Heart left ventricle (tissue), 13 donors: Measurements from ENCODE around the gene CREB3L1.

ENCODE experiments used
- POLR2A ChIP-seq, 2 donors: fragments of 450-650 bp; IDR thresholded peaks; one replicate each; pipeline ENCODE4 v1.6.1; 2017; ENCODE audit warnings: antibody characterized with exemption in 2 of 2, mild to moderate bottlenecking in 2 of 2, moderate library complexity in 2 of 2
- TF ChIP-seq, protein P1 (sequence below), 12 donors: fragments of 200-600 bp; sonication (generic) in 4 of 12; IDR thresholded peaks; one replicate each; pipeline versions ENCODE4 v1.5.0 to v1.8.0; 2018 to 2022; ENCODE audit warnings: antibody characterized with exemption in 12 of 12, mild to moderate bottlenecking in 5 of 12
- donor health status: ischemic (EF 13 %, LVEDD 7.1; RV severe dilation, severe dysfunction).
- donor health status: DM: no; HTN: yes; CAD: no.
- donor health status: DM: no; HTN: no; CAD: no.
- donor health status: ischemic (EF 25% LVEDD 6.9; RV normal size, moderate dysfunction).
- donor health status: ischemic (EF 25% LVEDD 5.7; RV mildly dilated, moderate dysfunction).
- donor health status: ischemic (EF 35%, LVEDD 5.7; RV mildly dilated, moderate dysfunction).
- donor health status: nonischemic (EF 11% LVEDD 7.7; RV severe dilation, severe dysfunction).
- donor health status: DM: yes; HTN: yes; CAD: no.
- donor health status: PGD.
- donor health status: ischemic (EF 29% LVEDD 5.4; RV normal size, mild dysfunction).
- donor health status: nonischemic (EF 23%, LVEDD 6.1; RV moderate dilation, normal function).

DNA sequence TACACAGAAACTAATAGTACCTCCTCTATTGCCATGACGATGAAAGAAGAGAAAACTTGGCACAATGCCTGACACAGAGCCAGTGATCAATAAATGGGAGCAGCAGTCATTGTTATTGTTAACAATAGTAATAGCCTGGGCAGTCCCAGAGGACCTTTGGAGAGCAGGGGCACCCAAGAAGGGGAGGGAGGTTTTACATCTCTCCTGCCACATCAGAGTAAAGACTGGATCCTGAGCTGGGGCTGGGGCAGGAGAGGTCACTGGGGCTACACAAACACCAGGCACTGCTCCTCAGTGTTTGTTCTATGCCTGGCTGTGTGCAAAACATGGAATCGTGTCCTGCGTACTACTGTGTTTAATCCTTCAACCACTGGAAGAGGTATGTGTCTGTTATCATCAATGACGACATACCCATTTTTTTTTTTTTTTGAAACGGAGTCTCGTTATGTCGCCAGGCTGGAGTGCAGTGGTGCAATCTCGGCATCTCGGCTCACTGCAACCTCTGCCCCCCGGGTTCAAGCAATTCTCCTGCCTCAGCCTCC is 25.0 kb upstream of the CREB3L1 start:
- TF ChIP-seq, protein P1, sequence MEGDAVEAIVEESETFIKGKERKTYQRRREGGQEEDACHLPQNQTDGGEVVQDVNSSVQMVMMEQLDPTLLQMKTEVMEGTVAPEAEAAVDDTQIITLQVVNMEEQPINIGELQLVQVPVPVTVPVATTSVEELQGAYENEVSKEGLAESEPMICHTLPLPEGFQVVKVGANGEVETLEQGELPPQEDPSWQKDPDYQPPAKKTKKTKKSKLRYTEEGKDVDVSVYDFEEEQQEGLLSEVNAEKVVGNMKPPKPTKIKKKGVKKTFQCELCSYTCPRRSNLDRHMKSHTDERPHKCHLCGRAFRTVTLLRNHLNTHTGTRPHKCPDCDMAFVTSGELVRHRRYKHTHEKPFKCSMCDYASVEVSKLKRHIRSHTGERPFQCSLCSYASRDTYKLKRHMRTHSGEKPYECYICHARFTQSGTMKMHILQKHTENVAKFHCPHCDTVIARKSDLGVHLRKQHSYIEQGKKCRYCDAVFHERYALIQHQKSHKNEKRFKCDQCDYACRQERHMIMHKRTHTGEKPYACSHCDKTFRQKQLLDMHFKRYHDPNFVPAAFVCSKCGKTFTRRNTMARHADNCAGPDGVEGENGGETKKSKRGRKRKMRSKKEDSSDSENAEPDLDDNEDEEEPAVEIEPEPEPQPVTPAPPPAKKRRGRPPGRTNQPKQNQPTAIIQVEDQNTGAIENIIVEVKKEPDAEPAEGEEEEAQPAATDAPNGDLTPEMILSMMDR (IDR thresholded peaks at IDR 0.05) = no peak
- no peak for TF ChIP-seq POLR2A (IDR thresholded peaks at IDR 0.05)
